H9 (cell line): ENCODE results near the gene TRIM39. TPM values are rescaled to one million over a fixed set of nuclear protein-coding genes. Genes with fewer than 3 reads are reported as not detected.

Experiments used
- DNase-seq: peaks from one replicate; pipeline ENCODE4 v3.0.0-alpha.2; 2017
- H2AFZ ChIP-seq: one replicate; pipeline ENCODE4 v1.6.1; 2013; ENCODE audit warnings: mild to moderate bottlenecking, low read length, control low read depth, moderate library complexity
- H2AK5ac ChIP-seq: 2 replicates; pipeline ENCODE4 v1.6.1; 2013; ENCODE audit warnings: low read length, control low read depth, mixed read lengths; ENCODE audit not compliant: insufficient read length
- H2BK120ac ChIP-seq: one replicate; pipeline ENCODE4 v1.6.1; 2013; ENCODE audit warnings: low read depth, mild to moderate bottlenecking, low read length, control low read depth, inconsistent platforms; ENCODE audit not compliant: poor library complexity, severe bottlenecking
- H2BK12ac ChIP-seq: 2 replicates; pipeline ENCODE4 v1.6.1; 2013; ENCODE audit warnings: low read length, control low read depth, mixed read lengths, low read depth; ENCODE audit not compliant: insufficient read length
- H2BK15ac ChIP-seq: 2 replicates; pipeline ENCODE4 v1.6.1; 2013; ENCODE audit warnings: low read depth, low read length, control low read depth
- H2BK20ac ChIP-seq: one replicate; pipeline ENCODE4 v1.6.1; 2013; ENCODE audit warnings: low read depth, mild to moderate bottlenecking, low read length, control low read depth, inconsistent platforms; ENCODE audit not compliant: poor library complexity, severe bottlenecking
- H2BK5ac ChIP-seq: 2 replicates; pipeline ENCODE4 v1.6.1; 2013; ENCODE audit warnings: low read length, control low read depth, mixed read lengths; ENCODE audit not compliant: insufficient read length
- H3K14ac ChIP-seq: 2 replicates; pipeline ENCODE4 v1.6.1; 2013; ENCODE audit warnings: low read length, control low read depth; ENCODE audit not compliant: insufficient read depth
- H3K18ac ChIP-seq: 2 replicates; pipeline ENCODE4 v1.6.1; 2013; ENCODE audit warnings: low read depth, mild to moderate bottlenecking, mixed read lengths, low read length, control low read depth; ENCODE audit not compliant: insufficient read length
- H3K23ac ChIP-seq: 2 replicates; pipeline ENCODE4 v1.6.1; 2013; ENCODE audit warnings: low read length, control low read depth, mixed read lengths, low read depth; ENCODE audit not compliant: insufficient read length
- H3K23me2 ChIP-seq: 2 replicates; pipeline ENCODE4 v1.6.1; 2013; ENCODE audit warnings: low read depth, mild to moderate bottlenecking, mixed read lengths, low read length, control low read depth; ENCODE audit not compliant: insufficient read length, poor library complexity, severe bottlenecking
- H3K27ac ChIP-seq: 2 replicates; pipeline ENCODE4 v1.5.1; 2013; ENCODE audit warnings: low read length, control low read depth, mixed read lengths, low read depth; ENCODE audit not compliant: insufficient read length
- H3K27me3 ChIP-seq: 2 replicates; pipeline ENCODE4 v1.6.1; 2013; ENCODE audit warnings: low read length, control low read depth, inconsistent platforms; ENCODE audit not compliant: insufficient read depth
- H3K4ac ChIP-seq: 2 replicates; pipeline ENCODE4 v1.6.1; 2013; ENCODE audit warnings: low read depth, mild to moderate bottlenecking, control low read depth, inconsistent platforms, low read length, moderate library complexity
- H3K4me1 ChIP-seq: 2 replicates; pipeline ENCODE4 v1.6.1; 2013; ENCODE audit warnings: low read length, control low read depth, inconsistent platforms; ENCODE audit not compliant: insufficient read depth
- H3K4me2 ChIP-seq: 2 replicates; pipeline ENCODE4 v1.6.1; 2013; ENCODE audit warnings: low read length, control low read depth, mixed read lengths; ENCODE audit not compliant: insufficient read length, insufficient read depth
- H3K56ac ChIP-seq: 2 replicates; pipeline ENCODE4 v1.6.1; 2013; ENCODE audit warnings: low read depth, mild to moderate bottlenecking, mixed read lengths, low read length, control low read depth; ENCODE audit not compliant: insufficient read length
- H3K79me1 ChIP-seq: 2 replicates; pipeline ENCODE4 v1.6.1; 2013; ENCODE audit warnings: low read depth, mild to moderate bottlenecking, moderate library complexity, low read length, control low read depth, inconsistent platforms; ENCODE audit not compliant: insufficient read depth, poor library complexity, severe bottlenecking
- H3K79me2 ChIP-seq: 2 replicates; pipeline ENCODE4 v1.6.1; 2013; ENCODE audit warnings: low read length, control low read depth, inconsistent platforms; ENCODE audit not compliant: insufficient read depth
- H3K9ac ChIP-seq: 2 replicates; pipeline ENCODE4 v1.6.1; 2013; ENCODE audit warnings: low read length, control low read depth, mixed read lengths; ENCODE audit not compliant: insufficient read length; ENCODE audit errors: extremely low read depth
- H3K9me3 ChIP-seq: one replicate; pipeline ENCODE4 v1.6.1; 2013; ENCODE audit warnings: low read depth, low read length, inconsistent platforms; ENCODE audit not compliant: control insufficient read depth
- H3T11ph ChIP-seq: one replicate; pipeline ENCODE4 v1.6.1; 2013; ENCODE audit warnings: mild to moderate bottlenecking, low read length, control low read depth, inconsistent platforms
- H4K20me1 ChIP-seq: one replicate; pipeline ENCODE4 v1.6.1; 2013; ENCODE audit not compliant: control insufficient read depth, insufficient read length, insufficient read depth
- H4K5ac ChIP-seq: 2 replicates; pipeline ENCODE4 v1.6.1; 2013; ENCODE audit warnings: low read depth, mild to moderate bottlenecking, mixed read lengths, low read length, control low read depth; ENCODE audit not compliant: insufficient read length
- H4K8ac ChIP-seq: replicated peaks from 2 replicates; pipeline ENCODE4 v1.6.1; 2013; ENCODE audit warnings: low read length, control low read depth, mixed read lengths, low read depth; ENCODE audit not compliant: insufficient read length
- H4K91ac ChIP-seq: 2 replicates; pipeline ENCODE4 v1.6.1; 2013; ENCODE audit warnings: low read depth, mild to moderate bottlenecking, moderate library complexity, mixed read lengths, low read length, control low read depth; ENCODE audit not compliant: insufficient read length
- H3K27ac Mint-ChIP-seq, 3 experiments: 2 replicates in 2 of 3; 3 replicates in 1 of 3; pipeline ENCODE4 v1.8.0; 2020 to 2021; ENCODE audit warnings: mixed read lengths in 3 of 3, mild to moderate bottlenecking in 1 of 3, moderate library complexity in 1 of 3
- H3K27me3 Mint-ChIP-seq: 2 replicates; pipeline ENCODE4 v1.8.0; 2021; ENCODE audit warnings: low read depth, mild to moderate bottlenecking, moderate library complexity, mixed read lengths
- H3K36me3 Mint-ChIP-seq, 3 experiments: 2 replicates in 2 of 3; 3 replicates in 1 of 3; pipeline ENCODE4 v1.8.0; 2020 to 2021; ENCODE audit warnings: low read depth in 3 of 3, mixed read lengths in 3 of 3; ENCODE audit not compliant: insufficient read depth in 1 of 3
- H3K4me1 Mint-ChIP-seq, 2 experiments: 2 replicates each; pipeline ENCODE4 v1.8.0; 2020; ENCODE audit warnings: mixed read lengths in 2 of 2
- H3K4me3 Mint-ChIP-seq, 2 experiments: 2 replicates in 1 of 2; 3 replicates in 1 of 2; pipeline ENCODE4 v1.8.0; 2020 to 2021; ENCODE audit warnings: mild to moderate bottlenecking in 2 of 2, mixed read lengths in 2 of 2, moderate library complexity in 1 of 2
- H3K9me3 Mint-ChIP-seq, 2 experiments: 2 replicates in 1 of 2; 3 replicates in 1 of 2; pipeline ENCODE4 v1.8.0; 2020; ENCODE audit warnings: mild to moderate bottlenecking in 2 of 2, mixed read lengths in 2 of 2, moderate library complexity in 1 of 2
- CTCF ChIP-seq: fragments of 200-600 bp; sonication (generic); conservative IDR thresholded peaks from 3 replicates; pipeline ENCODE4 v1.8.0; 2021; ENCODE audit warnings: antibody characterized with exemption, mild to moderate bottlenecking
- WGBS: extraction: QIAGEN DNeasy Blood & Tissue Kit; methylation state at CpG from one replicate; pipeline ENCODE4 v1.1.7; 2013; ENCODE audit warnings: missing lambda C conversion rate, low lambda C conversion rate, mixed read lengths; ENCODE audit not compliant: insufficient read length; ENCODE audit errors: extremely low coverage; 5-methylcytosine and 5-hydroxymethylcytosine counted together
- total RNA-seq: library from RNA; stranded (reverse); gene quantifications from 2 replicates; pipeline ENCODE4 v1.2.1, GENCODE V29; 2021

The TRIM39 gene
- total RNA-seq, 1 experiment from 2014 or later, result 26.2 TPM

GRCh38 chr6:30321692-30322388, 4.9 kb upstream of the TRIM39 start:
- Histone ChIP-seq H3K4me2 (peak overlapping the region; percentile 47), H4K20me1 (no peaks in the 10 kb centered on the region), H3K56ac (no peak overlapping the region), H2BK20ac (no peak overlapping the region), H2AFZ (no peak overlapping the region), H3K27me3 (no peaks in the 10 kb centered on the region), H3K79me2 (peaks cover 52% of the 10 kb centered on the region; the same call in 1 of the 2 replicates), H4K5ac (peak overlapping the region; percentile 96), H3K23me2 (peaks cover 14% of the 10 kb centered on the region), H3K27ac (peak overlapping the region; percentile 42), H3K79me1 (peaks cover 5% of the 10 kb centered on the region), H3K23ac (no peak overlapping the region), H2AK5ac (no peak overlapping the region), H3K14ac (no peak overlapping the region), H4K91ac (no peak overlapping the region), H3K4me1 (peaks cover 13% of the 10 kb centered on the region; the same call in 1 of the 2 replicates), H2BK120ac (peak overlapping the region; percentile 14), H3K9me3 (no peaks in the 10 kb centered on the region), H2BK12ac (peak overlapping the region; percentile 93), H2BK5ac (no peak overlapping the region), H3K4ac (no peak overlapping the region), H4K8ac (no peak overlapping the region), H3T11ph (no peak overlapping the region), H3K18ac (peak overlapping the region; percentile 62), H3K9ac (no peak overlapping the region), H2BK15ac (no peak overlapping the region)
- peaks cover 69 to 78% of the 10 kb centered on the region in 2 experiments for H3K4me1 Mint-ChIP-seq
- H3K4me3 Mint-ChIP-seq, result peak overlapping the region; percentile 51 to 71
- peak overlapping the region; percentile 94 to 97 (median 97) for H3K27ac Mint-ChIP-seq
- DNase-seq, result no peak
- TF ChIP-seq CTCF, result no peak
- peaks cover 10 to 15% (median 11%) of the 10 kb centered on the region in 3 experiments; a peak in 4 of 7 replicates for H3K36me3 Mint-ChIP-seq
- H3K9me3 Mint-ChIP-seq, result no peaks in the 10 kb centered on the region
- no peaks in the 10 kb centered on the region for H3K27me3 Mint-ChIP-seq
- WGBS, result no CpG with 5 or more reads among the region's 6 CpGs
